Measurements from ENCODE around the gene GNAI2.

DNA sequence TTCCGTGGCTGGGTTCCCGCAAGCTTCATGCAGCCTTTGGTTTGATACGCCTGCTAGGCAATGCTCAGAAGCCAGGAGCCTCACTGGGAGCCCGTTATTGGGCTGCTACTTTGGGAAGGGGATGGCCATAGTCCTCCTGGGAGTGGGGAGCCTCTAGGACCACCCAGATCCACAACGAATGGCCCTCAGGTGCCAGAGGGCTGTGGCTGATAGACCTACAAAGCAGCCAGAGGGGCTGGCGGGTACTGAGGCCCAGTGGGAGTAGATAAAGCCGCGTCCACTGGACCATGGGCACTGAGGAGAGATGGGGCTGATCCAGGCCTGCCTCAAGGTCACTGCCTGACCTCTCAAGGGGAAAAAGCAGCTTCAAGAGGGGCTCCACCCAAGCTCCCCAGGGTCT, 43.9 kb upstream of the GNAI2 start:
- TF ChIP-seq POLR2A (IDR thresholded peaks at IDR 0.05): no peak
- no peak for TF ChIP-seq CTCF (IDR thresholded peaks at IDR 0.05)

All from adrenal gland (tissue), 5 donors.